ENCODE data around the gene CCDC81.
"Not testable (repeated sequence)": the region's sequence is repeated elsewhere in the genome, so short reads cannot be mapped to it uniquely, and the experiment has no call there.

The CCDC81 gene

DNA sequence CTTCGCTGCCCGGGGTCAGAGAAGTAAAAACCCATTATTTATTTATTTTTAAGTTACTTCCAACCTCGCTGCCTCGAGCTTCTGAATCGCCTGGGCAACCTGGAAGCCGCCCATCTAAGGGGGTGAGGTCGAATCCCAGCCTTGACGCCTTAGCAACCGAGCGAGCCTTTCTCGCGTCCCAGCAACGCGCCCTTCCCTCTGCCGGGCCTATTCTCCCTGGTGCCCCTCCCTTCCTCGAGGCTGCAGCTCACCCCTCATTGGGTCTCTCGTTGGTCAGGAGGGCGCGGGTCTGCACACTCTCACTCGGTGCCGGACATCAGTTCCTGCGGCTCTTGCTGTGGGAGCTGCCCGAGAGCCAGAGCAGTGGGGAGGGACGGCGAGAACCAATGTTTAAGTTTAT, at the start of gene CCDC81:
TSS of gene CCDC81 (plus strand) at position 302 of the 400 bp plus-strand sequence. CDS start 277 bp downstream, outside the sequence.
- Histone ChIP-seq H3K4me1 (ENCODE audit: control insufficient read depth, insufficient read depth, low read length) (peaks cover 4% of the 10 kb centered on the region), H3K36me3 (ENCODE audit: control insufficient read depth, insufficient read depth, low read length) (no peaks in the 10 kb centered on the region), H3K9me3 (ENCODE audit: control insufficient read depth, low read length) (no peaks in the 10 kb centered on the region), H3K9ac (ENCODE audit: low read length) (no peak within 1 kb of the TSS), H3K4me3 (ENCODE audit: low read length) (no peak within 1 kb of the TSS), H3K27me3 (ENCODE audit: control insufficient read depth, insufficient read depth, low read length) (no peaks in the 10 kb centered on the region)

DNA sequence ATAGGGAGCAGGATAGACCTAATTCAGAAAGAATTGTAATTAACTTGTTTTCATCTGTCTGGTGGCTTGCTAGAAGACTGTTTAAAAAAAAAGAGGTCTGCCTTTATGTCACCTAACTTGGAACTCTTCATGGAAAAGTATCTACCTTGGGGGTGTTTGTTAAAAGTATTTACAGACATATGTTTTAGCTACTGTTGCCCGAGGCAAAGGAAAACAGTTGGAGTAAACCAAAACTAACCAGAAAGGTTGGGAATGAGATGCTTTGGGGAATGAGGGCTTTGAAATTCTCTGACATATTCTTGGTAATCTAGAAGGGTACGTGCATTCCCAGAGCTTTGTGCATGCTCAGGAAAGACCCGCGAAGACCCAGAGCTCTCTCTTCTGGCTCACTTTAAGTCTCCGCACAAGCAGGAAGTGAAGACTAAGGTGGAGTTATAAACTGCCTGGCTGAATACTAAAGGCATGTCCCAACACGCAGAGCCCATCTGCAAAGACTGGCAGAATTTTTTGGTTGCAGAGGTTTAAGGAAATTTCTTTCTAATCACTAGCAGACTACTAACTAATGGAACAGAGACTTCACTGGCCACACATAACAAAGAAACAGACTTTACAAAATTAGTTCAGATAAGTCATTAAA, 39.4 kb upstream of the CCDC81 start:
- Histone ChIP-seq H3K36me3 (ENCODE audit: control insufficient read depth, insufficient read depth, low read length) (no peaks in the 10 kb centered on the region), H3K9me3 (ENCODE audit: control insufficient read depth, low read length) (no peaks in the 10 kb centered on the region), H3K4me1 (ENCODE audit: control insufficient read depth, insufficient read depth, low read length) (no peaks in the 10 kb centered on the region), H3K27me3 (ENCODE audit: control insufficient read depth, insufficient read depth, low read length) (no peaks in the 10 kb centered on the region), H3K9ac (ENCODE audit: low read length) (no peak overlapping the region), H3K4me3 (ENCODE audit: low read length) (no peak overlapping the region)

DNA sequence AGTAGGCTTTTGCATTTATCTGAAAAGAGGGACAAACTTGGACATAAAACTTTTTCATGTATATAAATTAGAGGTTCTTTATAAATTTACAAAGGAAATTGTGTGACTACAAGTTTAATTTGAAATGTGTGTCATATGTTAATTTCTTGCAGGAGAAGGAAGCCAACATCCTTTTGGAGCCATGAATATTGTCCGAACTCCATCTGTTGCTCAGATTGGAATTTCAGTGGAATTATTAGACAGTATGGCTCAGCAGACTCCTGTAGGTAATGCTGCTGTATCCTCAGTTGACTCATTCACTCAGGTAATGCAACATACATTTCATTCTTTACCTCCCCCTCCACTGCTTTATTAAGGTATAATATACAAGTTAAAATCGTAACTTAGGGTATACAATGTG, 37.5 kb upstream of the CCDC81 start:
- no peak overlapping the region for H3K9ac ChIP-seq (ENCODE audit: low read length)
- no peaks in the 10 kb centered on the region for H3K36me3 ChIP-seq (ENCODE audit: control insufficient read depth, insufficient read depth, low read length)

DNA sequence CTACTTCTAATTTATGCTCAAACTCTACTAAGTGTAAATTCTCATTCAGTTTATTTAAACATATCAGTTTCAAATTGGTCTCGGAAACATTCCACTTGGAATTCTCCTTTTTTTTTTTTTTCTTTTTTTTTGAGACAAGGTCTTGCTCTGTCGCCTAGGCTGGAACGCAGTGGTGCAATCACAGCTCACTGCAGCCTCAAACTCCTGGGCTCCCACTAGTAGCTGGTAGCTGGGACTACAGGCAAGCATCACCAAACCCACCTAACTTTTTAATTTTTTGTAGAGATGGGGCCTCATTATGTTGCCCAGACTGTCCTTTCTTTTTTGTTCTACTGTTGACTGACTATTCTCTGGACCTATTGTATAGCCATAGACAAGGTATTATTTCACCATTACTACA, 33.3 kb upstream of the CCDC81 start:
- Histone ChIP-seq H3K27me3 (ENCODE audit: control insufficient read depth, insufficient read depth, low read length) (no peaks in the 10 kb centered on the region), H3K9me3 (ENCODE audit: control insufficient read depth, low read length) (no peaks in the 10 kb centered on the region), H3K4me1 (ENCODE audit: control insufficient read depth, insufficient read depth, low read length) (no peaks in the 10 kb centered on the region), H3K9ac (ENCODE audit: low read length) (no peak overlapping the region), H3K4me3 (ENCODE audit: low read length) (no peak overlapping the region), H3K36me3 (ENCODE audit: control insufficient read depth, insufficient read depth, low read length) (no peaks in the 10 kb centered on the region)

More for the DNA sequence above, 37.5 kb upstream of the CCDC81 start:
- Histone ChIP-seq H3K27me3 (ENCODE audit: control insufficient read depth, insufficient read depth, low read length) (no peaks in the 10 kb centered on the region), H3K4me3 (ENCODE audit: low read length) (no peak overlapping the region), H3K4me1 (ENCODE audit: control insufficient read depth, insufficient read depth, low read length) (no peaks in the 10 kb centered on the region), H3K9me3 (ENCODE audit: control insufficient read depth, low read length) (no peaks in the 10 kb centered on the region)

DNA sequence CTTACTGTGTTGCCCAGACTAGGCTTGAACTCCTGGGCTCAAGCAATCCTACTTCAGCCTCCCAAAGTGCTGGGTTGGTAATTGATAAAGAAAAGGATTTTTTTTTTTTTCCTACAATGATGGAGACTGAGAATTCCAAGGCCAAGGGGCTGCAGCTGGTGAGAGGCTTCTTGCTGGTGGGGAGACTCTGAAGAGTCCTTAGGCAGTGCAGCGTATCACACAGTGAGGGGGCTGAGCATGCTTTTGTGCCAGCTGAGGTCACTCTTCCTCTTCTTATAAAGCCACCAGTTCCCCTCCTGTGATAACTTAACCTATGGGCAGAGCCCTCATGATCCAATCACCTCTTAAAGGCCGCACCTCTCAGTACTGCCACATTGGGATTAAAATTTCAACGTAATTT, 28.2 kb upstream of the CCDC81 start:
- no peak overlapping the region for H3K9ac ChIP-seq (ENCODE audit: low read length)
- no peaks in the 10 kb centered on the region for H3K27me3 ChIP-seq (ENCODE audit: control insufficient read depth, insufficient read depth, low read length)
- H3K9me3 ChIP-seq (ENCODE audit: control insufficient read depth, low read length), result no peaks in the 10 kb centered on the region
- no peaks in the 10 kb centered on the region for H3K36me3 ChIP-seq (ENCODE audit: control insufficient read depth, insufficient read depth, low read length)
- no peaks in the 10 kb centered on the region for H3K4me1 ChIP-seq (ENCODE audit: control insufficient read depth, insufficient read depth, low read length)
- no peak overlapping the region for H3K4me3 ChIP-seq (ENCODE audit: low read length)

DNA sequence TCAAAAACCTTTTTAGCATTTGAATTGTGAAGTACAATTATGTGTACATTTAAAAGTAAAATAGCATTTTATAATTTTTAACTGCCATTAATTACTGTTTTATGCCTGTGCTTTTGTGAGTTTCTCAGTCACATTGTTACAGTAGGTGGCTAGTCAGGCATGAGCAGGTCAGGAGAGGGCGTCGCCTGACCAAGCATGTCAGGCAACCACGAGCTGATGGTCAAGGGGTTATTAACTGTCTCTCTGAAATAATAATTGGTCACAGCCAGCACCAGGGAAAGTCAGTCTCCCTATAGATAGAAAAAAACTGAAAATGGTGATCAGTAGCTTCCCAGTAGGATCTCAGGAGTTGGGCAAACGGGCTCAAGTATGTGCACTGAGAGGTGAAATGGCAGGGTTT, 19.4 kb upstream of the CCDC81 start:
- Histone ChIP-seq H3K4me3 (ENCODE audit: low read length) (no peak overlapping the region), H3K4me1 (ENCODE audit: control insufficient read depth, insufficient read depth, low read length) (no peaks in the 10 kb centered on the region), H3K9ac (ENCODE audit: low read length) (no peak overlapping the region), H3K36me3 (ENCODE audit: control insufficient read depth, insufficient read depth, low read length) (no peaks in the 10 kb centered on the region), H3K9me3 (ENCODE audit: control insufficient read depth, low read length) (no peaks in the 10 kb centered on the region), H3K27me3 (ENCODE audit: control insufficient read depth, insufficient read depth, low read length) (no peaks in the 10 kb centered on the region)

DNA sequence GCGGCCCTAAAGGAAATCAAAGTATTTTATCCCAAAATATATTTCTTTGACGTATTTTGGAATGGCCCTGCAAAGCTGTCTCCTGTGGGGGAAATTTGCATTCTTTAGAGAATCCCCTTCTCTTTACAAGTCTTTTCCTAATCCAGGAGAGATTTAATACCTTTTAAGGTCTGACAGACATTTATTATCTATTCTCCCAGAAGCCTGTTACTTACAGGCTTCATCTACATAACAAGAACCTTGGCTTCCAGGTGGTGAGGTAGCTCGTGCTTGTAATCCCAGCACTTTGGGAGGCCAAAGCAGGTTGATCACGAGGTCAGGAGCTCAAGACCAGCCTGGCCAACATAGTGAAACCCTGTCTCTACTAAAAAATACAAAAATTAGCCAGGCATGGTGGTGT, 17.3 kb upstream of the CCDC81 start:
- H3K36me3 ChIP-seq (ENCODE audit: control insufficient read depth, insufficient read depth, low read length); H3K4me1 ChIP-seq (ENCODE audit: control insufficient read depth, insufficient read depth, low read length): not testable (repeated sequence)

DNA sequence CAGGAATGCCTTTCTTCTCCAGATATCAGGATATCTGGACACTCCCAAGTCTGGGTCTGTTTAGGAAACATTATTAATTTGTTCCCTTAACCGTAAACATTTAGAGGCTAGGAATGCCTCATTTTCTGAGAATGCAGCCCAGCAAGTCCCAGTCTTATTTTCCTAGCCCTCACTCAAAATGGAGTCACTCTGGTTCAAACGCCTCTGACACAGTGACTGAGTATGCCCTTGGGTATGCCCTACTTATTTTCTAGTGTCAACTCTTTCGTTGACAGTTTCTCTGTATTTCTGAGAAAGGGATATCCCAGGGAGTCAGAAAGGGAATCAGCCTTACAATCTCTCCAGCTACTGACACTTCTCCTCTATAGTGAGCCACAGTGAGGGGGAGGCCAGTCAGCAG, 16.0 kb upstream of the CCDC81 start:
- H3K4me3 ChIP-seq (ENCODE audit: low read length), result no peak overlapping the region
- H3K36me3 ChIP-seq (ENCODE audit: control insufficient read depth, insufficient read depth, low read length), result no peaks in the 10 kb centered on the region
- H3K9ac ChIP-seq (ENCODE audit: low read length), result no peak overlapping the region
- H3K4me1 ChIP-seq (ENCODE audit: control insufficient read depth, insufficient read depth, low read length), result no peaks in the 10 kb centered on the region
- H3K27me3 ChIP-seq (ENCODE audit: control insufficient read depth, insufficient read depth, low read length), result no peaks in the 10 kb centered on the region
- no peaks in the 10 kb centered on the region for H3K9me3 ChIP-seq (ENCODE audit: control insufficient read depth, low read length)

More for the DNA sequence above, 17.3 kb upstream of the CCDC81 start:
- not testable (repeated sequence) for H3K9me3 ChIP-seq (ENCODE audit: control insufficient read depth, low read length); H3K4me3 ChIP-seq (ENCODE audit: low read length); H3K27me3 ChIP-seq (ENCODE audit: control insufficient read depth, insufficient read depth, low read length); H3K9ac ChIP-seq (ENCODE audit: low read length)

DNA sequence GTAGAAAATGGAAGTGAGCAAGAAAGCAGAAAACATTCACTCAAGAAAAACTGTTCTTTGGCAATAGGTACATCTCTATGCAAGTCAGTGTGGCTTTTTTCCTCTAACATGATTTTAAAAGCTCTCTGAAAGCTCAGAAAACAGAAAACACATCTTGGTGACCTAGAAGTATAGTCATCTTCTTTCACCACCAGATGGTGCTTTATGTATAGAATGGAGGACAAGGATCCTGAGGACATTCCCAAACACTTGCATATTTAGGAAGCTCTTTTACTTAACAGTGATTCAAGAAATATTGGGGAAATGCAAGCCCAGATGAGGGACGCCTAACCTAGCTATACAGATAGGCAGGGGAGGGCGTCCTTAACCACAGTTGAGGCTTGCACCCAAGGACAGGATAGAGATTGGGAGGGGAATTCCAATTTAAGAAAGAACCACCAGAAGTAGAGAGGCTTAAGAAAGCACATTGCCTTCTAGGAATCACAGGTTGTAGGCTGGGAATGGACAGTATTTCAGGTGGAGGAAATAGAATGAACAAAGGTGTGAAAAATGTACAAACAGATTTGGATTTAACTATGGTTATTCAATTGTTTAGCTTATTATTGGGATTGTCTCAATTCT, 13.8 kb upstream of the CCDC81 start:
- H3K4me1 ChIP-seq (ENCODE audit: control insufficient read depth, insufficient read depth, low read length), result no peaks in the 10 kb centered on the region
- no peaks in the 10 kb centered on the region for H3K27me3 ChIP-seq (ENCODE audit: control insufficient read depth, insufficient read depth, low read length)
- no peaks in the 10 kb centered on the region for H3K36me3 ChIP-seq (ENCODE audit: control insufficient read depth, insufficient read depth, low read length)
- no peak overlapping the region for H3K4me3 ChIP-seq (ENCODE audit: low read length)
- no peaks in the 10 kb centered on the region for H3K9me3 ChIP-seq (ENCODE audit: control insufficient read depth, low read length)
- H3K9ac ChIP-seq (ENCODE audit: low read length), result no peak overlapping the region

DNA sequence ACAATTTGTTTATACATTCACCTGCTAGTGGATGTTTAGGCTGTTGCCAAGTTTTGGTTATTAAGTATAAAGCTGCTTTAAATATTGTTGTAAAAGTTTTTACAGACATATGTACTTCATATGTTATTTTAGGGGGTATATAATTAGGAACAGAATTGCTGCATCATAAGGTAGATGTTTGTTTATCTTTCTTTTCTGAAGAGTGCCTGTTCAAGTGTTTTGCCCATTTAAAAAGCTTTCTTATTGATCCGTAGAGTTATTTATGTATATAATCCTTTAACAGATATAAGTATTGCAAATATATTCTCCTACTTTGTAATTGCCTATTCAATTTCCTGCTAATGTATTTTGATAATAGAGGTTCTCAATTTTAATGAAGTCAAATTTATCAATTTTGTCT, 11.3 kb upstream of the CCDC81 start:
- Histone ChIP-seq H3K9me3 (ENCODE audit: control insufficient read depth, low read length) (no peaks in the 10 kb centered on the region), H3K4me3 (ENCODE audit: low read length) (no peak overlapping the region), H3K4me1 (ENCODE audit: control insufficient read depth, insufficient read depth, low read length) (no peaks in the 10 kb centered on the region), H3K9ac (ENCODE audit: low read length) (no peak overlapping the region), H3K36me3 (ENCODE audit: control insufficient read depth, insufficient read depth, low read length) (no peaks in the 10 kb centered on the region), H3K27me3 (ENCODE audit: control insufficient read depth, insufficient read depth, low read length) (no peaks in the 10 kb centered on the region)

DNA sequence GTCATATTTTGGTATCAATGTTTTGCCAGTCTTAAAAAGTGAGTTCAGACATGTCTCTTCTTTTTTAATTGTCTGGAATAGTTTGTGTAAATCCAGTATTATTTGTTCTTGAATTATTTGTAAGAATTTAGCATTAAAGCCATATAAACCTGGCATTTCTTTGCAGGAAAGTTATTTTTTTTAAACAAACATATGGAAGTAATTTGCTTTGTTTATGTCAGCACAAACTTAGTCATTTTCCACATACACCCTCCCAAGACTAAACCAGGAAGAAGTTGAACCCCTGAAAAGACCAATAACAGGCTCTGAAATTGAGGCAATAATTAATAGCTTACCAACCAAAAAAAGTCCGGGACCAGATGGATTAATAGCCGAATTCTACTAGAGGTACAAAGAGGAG, 9.1 kb upstream of the CCDC81 start:
- Histone ChIP-seq H3K4me3 (ENCODE audit: low read length) (no peak overlapping the region), H3K27me3 (ENCODE audit: control insufficient read depth, insufficient read depth, low read length) (no peaks in the 10 kb centered on the region), H3K9me3 (ENCODE audit: control insufficient read depth, low read length) (no peaks in the 10 kb centered on the region), H3K36me3 (ENCODE audit: control insufficient read depth, insufficient read depth, low read length) (no peaks in the 10 kb centered on the region), H3K9ac (ENCODE audit: low read length) (no peak overlapping the region), H3K4me1 (ENCODE audit: control insufficient read depth, insufficient read depth, low read length) (no peaks in the 10 kb centered on the region)

DNA sequence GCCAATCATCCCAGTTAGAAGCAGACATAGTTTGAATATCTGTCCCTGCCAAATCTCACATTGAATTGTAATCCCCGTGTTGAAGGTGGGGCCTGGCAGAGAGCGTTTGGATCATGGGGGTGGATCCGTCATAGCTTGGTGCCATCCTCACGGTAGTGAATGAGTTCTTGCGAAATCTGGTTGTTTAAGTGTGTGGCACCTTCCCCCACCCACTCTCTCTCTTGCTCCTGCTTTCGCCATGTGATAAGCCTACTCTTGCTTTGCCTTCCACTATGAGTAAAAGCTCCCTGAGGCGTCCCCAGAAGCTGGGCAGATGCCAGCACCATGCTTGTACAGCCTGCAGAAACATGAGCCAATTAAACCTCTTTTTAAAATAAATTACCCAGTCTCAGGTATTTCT, 5.0 kb upstream of the CCDC81 start:
- Histone ChIP-seq H3K4me1 (ENCODE audit: control insufficient read depth, insufficient read depth, low read length) (peaks cover 4% of the 10 kb centered on the region), H3K9ac (ENCODE audit: low read length) (no peak overlapping the region), H3K36me3 (ENCODE audit: control insufficient read depth, insufficient read depth, low read length) (no peaks in the 10 kb centered on the region), H3K4me3 (ENCODE audit: low read length) (no peak overlapping the region), H3K9me3 (ENCODE audit: control insufficient read depth, low read length) (no peaks in the 10 kb centered on the region), H3K27me3 (ENCODE audit: control insufficient read depth, insufficient read depth, low read length) (no peaks in the 10 kb centered on the region)

DNA sequence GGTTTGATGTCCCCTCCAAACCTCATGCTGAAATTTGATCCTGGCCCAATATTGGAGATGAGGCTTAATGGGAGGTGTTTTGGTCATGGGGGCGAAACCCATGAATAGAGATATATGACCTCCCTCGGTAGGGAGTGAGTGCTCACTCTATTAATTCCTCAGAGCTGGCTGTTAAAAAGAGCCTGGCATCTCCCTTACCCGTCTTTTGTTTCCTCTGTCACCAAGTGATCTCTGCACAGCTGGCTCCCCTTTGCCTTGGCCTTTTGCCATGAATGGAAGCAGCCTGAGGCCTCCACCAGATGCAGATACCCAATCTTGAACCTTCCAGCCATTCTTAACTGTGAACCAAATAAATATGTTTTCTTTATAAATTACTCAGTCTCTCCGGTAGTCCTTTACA, 4.5 kb upstream of the CCDC81 start:
- Histone ChIP-seq H3K9me3 (ENCODE audit: control insufficient read depth, low read length) (no peaks in the 10 kb centered on the region), H3K9ac (ENCODE audit: low read length) (no peak overlapping the region), H3K4me3 (ENCODE audit: low read length) (no peak overlapping the region), H3K27me3 (ENCODE audit: control insufficient read depth, insufficient read depth, low read length) (no peaks in the 10 kb centered on the region), H3K4me1 (ENCODE audit: control insufficient read depth, insufficient read depth, low read length) (peaks cover 4% of the 10 kb centered on the region), H3K36me3 (ENCODE audit: control insufficient read depth, insufficient read depth, low read length) (no peaks in the 10 kb centered on the region)
